ENCODE measurements around the gene HEG1. TPM values are rescaled to one million over a fixed set of nuclear protein-coding genes. Genes with fewer than 3 reads are reported as not detected.

HEG1 gene
- polyA plus RNA-seq, 4 donors: 24.2 to 49.0 (median 30.8) TPM

- no peak for DNase-seq (ENCODE audit: low read depth in 4 of 4, low spot score in 3 of 4)
Measured at GRCh38 chr3:125072749-125073389, 17.1 kb upstream of the HEG1 start.

- DNase-seq (ENCODE audit: low read depth in 4 of 4, low spot score in 3 of 4): no peak
Measured at GRCh38 chr3:125072301-125072700, 16.5 kb upstream of the HEG1 start.

- DNase-seq (ENCODE audit: low read depth in 4 of 4, low spot score in 3 of 4): no peak
Measured at GRCh38 chr3:125069968-125070745, 14.4 kb upstream of the HEG1 start.

GRCh38 chr3:125069452-125069851 is 13.7 kb upstream of the HEG1 start:
- no peak for DNase-seq (ENCODE audit: low read depth in 4 of 4, low spot score in 3 of 4)

GRCh38 chr3:125068265-125068664 is 12.5 kb upstream of the HEG1 start:
- no peak for DNase-seq (ENCODE audit: low read depth in 4 of 4, low spot score in 3 of 4)

GRCh38 chr3:125067225-125067624 is 11.4 kb upstream of the HEG1 start:
- DNase-seq (ENCODE audit: low read depth in 4 of 4, low spot score in 3 of 4): no peak

GRCh38 chr3:125062904-125063618 is 7.3 kb upstream of the HEG1 start:
- DNase-seq (ENCODE audit: low read depth in 4 of 4, low spot score in 3 of 4): no peak

GRCh38 chr3:125061646-125062045 is 5.8 kb upstream of the HEG1 start:
- DNase-seq (ENCODE audit: low read depth in 4 of 4, low spot score in 3 of 4): no peak

GRCh38 chr3:125061170-125061569 is 5.4 kb upstream of the HEG1 start:
- no peak for DNase-seq (ENCODE audit: low read depth in 4 of 4, low spot score in 3 of 4)

- DNase-seq (ENCODE audit: low read depth in 4 of 4, low spot score in 3 of 4): no peak
Measured at GRCh38 chr3:125059488-125060245, 3.9 kb upstream of the HEG1 start.

- no peak for DNase-seq (ENCODE audit: low read depth in 4 of 4, low spot score in 3 of 4)
Measured at GRCh38 chr3:125058959-125059358, 3.2 kb upstream of the HEG1 start.

- DNase-seq (ENCODE audit: low read depth in 4 of 4, low spot score in 3 of 4): no peak
Measured at GRCh38 chr3:125058529-125058928, 2.7 kb upstream of the HEG1 start.

GRCh38 chr3:125057186-125057850 is 1.5 kb upstream of the HEG1 start:
- DNase-seq (ENCODE audit: low read depth in 4 of 4, low spot score in 3 of 4): no peak

GRCh38 chr3:125055331-125055912 is 375 bp downstream of the HEG1 start:
- no peak for DNase-seq (ENCODE audit: low read depth in 4 of 4, low spot score in 3 of 4)

GRCh38 chr3:125054449-125055329 is 1.1 kb downstream of the HEG1 start:
- no peak for DNase-seq (ENCODE audit: low read depth in 4 of 4, low spot score in 3 of 4)

GRCh38 chr3:125054062-125054448 is 1.7 kb downstream of the HEG1 start:
- no peak for DNase-seq (ENCODE audit: low read depth in 4 of 4, low spot score in 3 of 4)

GRCh38 chr3:125053304-125053699 is 2.5 kb downstream of the HEG1 start:
- no peak for DNase-seq (ENCODE audit: low read depth in 4 of 4, low spot score in 3 of 4)

- no peak for DNase-seq (ENCODE audit: low read depth in 4 of 4, low spot score in 3 of 4)
Measured at GRCh38 chr3:125052624-125053303, 3.0 kb downstream of the HEG1 start.
